HG02981 (cell line): ENCODE data around the gene CCDC3.

Source experiments
- ATAC-seq: cut with Tn5 transposase; IDR thresholded peaks from one replicate; pipeline ENCODE4 v1.9.1; 2021; ENCODE audit warnings: mild to moderate bottlenecking, moderate library complexity; ENCODE audit not compliant: unreplicated experiment

CCDC3 gene

GRCh38 chr10:12846718-12847117, 154.8 kb downstream of the CCDC3 start:
- no peak for ATAC-seq
